ENCODE data around the gene RYR2. TPM values are rescaled to one million over a fixed set of nuclear protein-coding genes. Genes with fewer than 3 reads are reported as not detected.

The RYR2 gene
- total and polyA plus RNA-seq, 2 experiments from 2014 or later = not detected

DNA sequence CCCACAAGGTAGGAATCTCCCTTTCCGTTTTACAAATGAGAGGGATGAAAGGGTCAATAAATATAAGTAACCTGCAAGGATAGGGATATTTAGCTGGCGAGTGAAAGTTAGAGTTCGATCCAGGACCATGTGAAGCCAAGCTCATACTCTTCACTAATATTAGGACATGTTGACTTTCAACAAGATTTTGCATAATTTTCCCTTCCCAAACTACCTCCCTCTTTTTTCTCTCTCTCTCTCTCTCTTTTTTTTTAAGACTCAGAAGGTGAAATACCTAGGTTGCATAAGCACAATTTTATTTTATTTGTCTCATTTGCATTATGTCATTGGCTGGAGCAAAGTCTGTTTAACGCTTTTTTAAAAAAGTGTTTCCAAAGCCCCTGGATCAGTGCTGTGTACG, 29.6 kb upstream of the RYR2 start:
- H3K4me3 ChIP-seq = no peak overlapping the region
- H3F3A ChIP-seq (ENCODE audit: insufficient read depth) = no peaks in the 10 kb centered on the region
- TF ChIP-seq EZH2 (IDR thresholded peaks at IDR 0.05; ENCODE audit: insufficient read depth, poor library complexity, severe bottlenecking) (no peak), EZH2phosphoT487 (IDR thresholded peaks at IDR 0.05; ENCODE audit: insufficient read depth, low read depth) (no peak)
- H3K9ac ChIP-seq = no peak overlapping the region
- H3K4me2 ChIP-seq (ENCODE audit: unreplicated experiment) = no peak overlapping the region
- DNase-seq = no peak
- H4K20me1 ChIP-seq (ENCODE audit: insufficient read depth) = no peaks in the 10 kb centered on the region
- H3K79me2 ChIP-seq (ENCODE audit: insufficient read depth) = no peaks in the 10 kb centered on the region
- H3K27ac ChIP-seq = no peak overlapping the region
- H3K9me2 ChIP-seq (ENCODE audit: insufficient read depth) = no peaks in the 10 kb centered on the region
- no peaks in the 10 kb centered on the region for H3K36me3 ChIP-seq (ENCODE audit: low read depth)
- H2AFZ ChIP-seq = no peak overlapping the region
- H3K4me1 ChIP-seq (ENCODE audit: insufficient read depth) = no peaks in the 10 kb centered on the region
- 38 to 47% methylated on average over 5 of the region's 5 CpGs for WGBS, 2 experiments (ENCODE audit: low coverage in 1 of 2, low lambda C conversion rate in 2 of 2, missing lambda C conversion rate in 2 of 2)
- no peaks in the 10 kb centered on the region for H3K9me3 ChIP-seq (ENCODE audit: low read depth)
- in situ Hi-C loops (cut with MboI) = no loop called here
- H3K27me3 ChIP-seq (replicated peaks; ENCODE audit: insufficient read depth) = no peaks in the 10 kb centered on the region

DNA sequence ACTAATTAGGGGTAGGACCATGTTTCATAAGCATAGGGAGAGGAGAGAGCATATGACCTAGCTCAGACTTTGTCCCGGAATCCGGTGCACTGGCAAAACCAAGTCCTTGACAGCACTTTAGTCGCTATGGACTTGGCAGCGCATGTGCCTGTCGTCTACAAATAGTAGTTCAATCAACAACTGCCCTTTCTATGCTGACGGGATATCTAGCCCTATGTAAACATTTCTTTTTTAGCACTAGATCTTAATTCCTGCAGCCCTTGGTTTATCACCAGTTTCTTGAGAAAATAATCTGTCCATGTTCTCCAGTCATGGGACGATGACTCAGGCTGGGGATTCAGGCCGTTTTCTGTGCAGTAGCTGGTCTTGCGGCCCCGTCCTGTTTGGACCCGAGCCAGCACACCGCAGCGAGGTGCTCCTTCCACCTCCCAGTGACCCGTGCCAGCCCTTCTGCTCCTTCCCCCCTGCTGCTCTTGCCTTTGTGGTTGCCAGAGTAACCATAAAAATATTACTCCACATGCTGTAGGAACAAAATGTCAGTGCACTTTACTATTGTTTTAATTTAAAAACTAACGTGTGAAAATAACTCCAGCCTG, 29.1 kb upstream of the RYR2 start:
- in situ Hi-C loops (cut with MboI) = no loop called here
- no peaks in the 10 kb centered on the region for H3F3A ChIP-seq (ENCODE audit: insufficient read depth)
- no peak overlapping the region for H3K4me3 ChIP-seq

DNA sequence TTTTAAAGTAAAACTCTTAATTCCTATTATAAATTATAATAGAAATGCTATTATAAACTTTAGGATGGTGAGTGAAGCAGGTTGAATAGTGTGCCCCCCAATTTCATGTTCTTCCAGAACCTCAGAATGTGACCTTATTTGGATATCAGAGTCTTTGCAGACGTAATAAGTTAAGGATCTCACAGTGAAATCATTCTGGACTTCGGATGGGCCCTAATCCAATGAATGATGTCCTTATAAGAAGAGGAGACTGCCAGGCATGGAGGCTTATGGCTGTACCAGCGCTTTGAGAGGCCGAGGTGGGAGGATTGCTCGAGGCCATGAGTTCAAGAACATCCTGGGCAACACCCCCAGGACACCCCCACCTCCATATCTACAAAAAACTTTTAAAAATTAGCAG, 28.4 kb upstream of the RYR2 start:
- in situ Hi-C loops (cut with MboI) = no loop called here
- Histone ChIP-seq H3K79me2 (ENCODE audit: insufficient read depth) (no peaks in the 10 kb centered on the region), H3K27ac (no peak overlapping the region), H3K4me2 (ENCODE audit: unreplicated experiment) (no peak overlapping the region), H3K4me3 (no peak overlapping the region), H3K9me2 (ENCODE audit: insufficient read depth) (no peaks in the 10 kb centered on the region), H3K27me3 (replicated peaks; ENCODE audit: insufficient read depth) (no peaks in the 10 kb centered on the region), H3K4me1 (ENCODE audit: insufficient read depth) (no peaks in the 10 kb centered on the region), H4K20me1 (ENCODE audit: insufficient read depth) (no peaks in the 10 kb centered on the region), H2AFZ (no peak overlapping the region), H3K9me3 (ENCODE audit: low read depth) (no peaks in the 10 kb centered on the region), H3K9ac (no peak overlapping the region), H3F3A (ENCODE audit: insufficient read depth) (no peaks in the 10 kb centered on the region), H3K36me3 (ENCODE audit: low read depth) (no peaks in the 10 kb centered on the region)
- TF ChIP-seq EZH2phosphoT487 (IDR thresholded peaks at IDR 0.05; ENCODE audit: insufficient read depth, low read depth) (no peak), EZH2 (IDR thresholded peaks at IDR 0.05; ENCODE audit: insufficient read depth, poor library complexity, severe bottlenecking) (no peak)
- WGBS, 2 experiments (ENCODE audit: low coverage in 1 of 2, low lambda C conversion rate in 2 of 2, missing lambda C conversion rate in 2 of 2) = 9 to 12% methylated on average over 5 of the region's 5 CpGs
- DNase-seq = no peak

More for the DNA sequence above, 29.1 kb upstream of the RYR2 start:
- no peak overlapping the region for H3K9ac ChIP-seq
- H3K79me2 ChIP-seq (ENCODE audit: insufficient read depth) = no peaks in the 10 kb centered on the region
- no peaks in the 10 kb centered on the region for H3K27me3 ChIP-seq (replicated peaks; ENCODE audit: insufficient read depth)
- WGBS, 2 experiments (ENCODE audit: low coverage in 1 of 2, low lambda C conversion rate in 2 of 2, missing lambda C conversion rate in 2 of 2) = 23% methylated on average over 15 of the region's 15 CpGs
- no peak for DNase-seq
- H3K9me2 ChIP-seq (ENCODE audit: insufficient read depth) = no peaks in the 10 kb centered on the region
- H3K36me3 ChIP-seq (ENCODE audit: low read depth) = no peaks in the 10 kb centered on the region
- TF ChIP-seq EZH2 (IDR thresholded peaks at IDR 0.05; ENCODE audit: insufficient read depth, poor library complexity, severe bottlenecking) (no peak), EZH2phosphoT487 (IDR thresholded peaks at IDR 0.05; ENCODE audit: insufficient read depth, low read depth) (no peak)
- H2AFZ ChIP-seq = no peak overlapping the region
- H3K27ac ChIP-seq = no peak overlapping the region
- H3K4me2 ChIP-seq (ENCODE audit: unreplicated experiment) = no peak overlapping the region
- no peaks in the 10 kb centered on the region for H3K4me1 ChIP-seq (ENCODE audit: insufficient read depth)
- H4K20me1 ChIP-seq (ENCODE audit: insufficient read depth) = no peaks in the 10 kb centered on the region
- no peaks in the 10 kb centered on the region for H3K9me3 ChIP-seq (ENCODE audit: low read depth)

DNA sequence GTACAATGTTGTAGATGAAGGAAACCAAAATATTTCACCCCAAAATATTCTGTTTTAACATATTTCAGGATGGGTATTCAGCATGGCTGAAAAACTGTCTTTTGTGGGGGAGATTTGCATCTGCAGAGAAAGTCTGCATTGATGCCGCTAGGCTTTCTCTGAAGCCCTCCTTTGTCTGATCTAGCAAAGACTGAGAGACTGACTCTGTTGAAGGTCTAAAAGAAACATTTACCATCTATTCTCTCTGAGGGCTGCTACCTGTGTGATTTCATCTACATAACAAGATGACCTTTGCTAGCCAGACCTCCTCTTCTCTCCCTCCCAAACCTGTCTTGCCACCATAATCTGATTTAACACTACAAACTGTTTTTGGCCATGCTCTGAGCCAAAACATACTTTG, 25.4 kb upstream of the RYR2 start:
- Histone ChIP-seq H3K9me2 (ENCODE audit: insufficient read depth) (no peaks in the 10 kb centered on the region), H4K20me1 (ENCODE audit: insufficient read depth) (no peaks in the 10 kb centered on the region), H3K4me2 (ENCODE audit: unreplicated experiment) (no peak overlapping the region), H2AFZ (no peak overlapping the region), H3K27ac (no peak overlapping the region), H3K4me3 (no peak overlapping the region), H3K9ac (no peak overlapping the region), H3F3A (ENCODE audit: insufficient read depth) (no peaks in the 10 kb centered on the region), H3K9me3 (ENCODE audit: low read depth) (no peaks in the 10 kb centered on the region), H3K4me1 (ENCODE audit: insufficient read depth) (no peaks in the 10 kb centered on the region), H3K79me2 (ENCODE audit: insufficient read depth) (no peaks in the 10 kb centered on the region), H3K36me3 (ENCODE audit: low read depth) (no peaks in the 10 kb centered on the region), H3K27me3 (replicated peaks; ENCODE audit: insufficient read depth) (no peaks in the 10 kb centered on the region)
- no peak for DNase-seq
- WGBS, 2 experiments (ENCODE audit: low coverage in 1 of 2, low lambda C conversion rate in 2 of 2, missing lambda C conversion rate in 2 of 2) = 20 to 28% methylated on average over 1 of the region's 1 CpG
- in situ Hi-C loops (cut with MboI) = no loop called here
- TF ChIP-seq EZH2 (IDR thresholded peaks at IDR 0.05; ENCODE audit: insufficient read depth, poor library complexity, severe bottlenecking) (no peak), EZH2phosphoT487 (IDR thresholded peaks at IDR 0.05; ENCODE audit: insufficient read depth, low read depth) (no peak)

DNA sequence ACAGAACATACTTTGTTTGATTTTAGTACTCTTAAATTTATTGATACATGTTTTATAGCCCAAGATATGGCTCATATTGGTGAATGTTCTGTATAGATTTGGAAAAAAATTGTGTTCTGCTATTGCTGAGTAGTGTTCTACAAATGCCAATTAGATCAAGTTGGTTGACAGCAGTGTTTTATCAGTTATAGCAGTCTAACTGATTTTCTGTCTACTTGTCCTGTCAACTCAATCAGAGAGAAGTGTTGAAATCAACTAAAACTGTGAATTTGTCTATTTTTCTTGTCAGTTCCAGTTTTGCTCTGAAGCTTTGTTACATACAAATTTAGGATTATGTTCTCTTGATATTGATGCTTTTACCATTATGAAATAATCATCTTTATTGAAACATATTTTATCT, 23.1 kb upstream of the RYR2 start:
- Histone ChIP-seq H3K9me2 (ENCODE audit: insufficient read depth) (no peaks in the 10 kb centered on the region), H3K4me3 (no peak overlapping the region), H3K27ac (no peak overlapping the region), H3F3A (ENCODE audit: insufficient read depth) (no peaks in the 10 kb centered on the region), H3K9ac (no peak overlapping the region), H3K4me1 (ENCODE audit: insufficient read depth) (no peaks in the 10 kb centered on the region), H3K79me2 (ENCODE audit: insufficient read depth) (no peaks in the 10 kb centered on the region), H3K27me3 (replicated peaks; ENCODE audit: insufficient read depth) (no peaks in the 10 kb centered on the region), H3K9me3 (ENCODE audit: low read depth) (no peaks in the 10 kb centered on the region), H2AFZ (no peak overlapping the region), H4K20me1 (ENCODE audit: insufficient read depth) (no peaks in the 10 kb centered on the region), H3K4me2 (ENCODE audit: unreplicated experiment) (no peak overlapping the region), H3K36me3 (ENCODE audit: low read depth) (no peaks in the 10 kb centered on the region)
- no peak for DNase-seq
- TF ChIP-seq EZH2 (IDR thresholded peaks at IDR 0.05; ENCODE audit: insufficient read depth, poor library complexity, severe bottlenecking) = no peak
- no peak for TF ChIP-seq EZH2phosphoT487 (IDR thresholded peaks at IDR 0.05; ENCODE audit: insufficient read depth, low read depth)
- in situ Hi-C loops (cut with MboI) = no loop called here
